AG09319 (cell line): ENCODE measurements around the gene STARD3.
"Not testable (repeated sequence)": the region's sequence is repeated elsewhere in the genome, so short reads cannot be mapped to it uniquely, and the experiment has no call there.

Source experiments
- DNase-seq: peaks from one replicate; pipeline ENCODE4 v3.0.0-alpha.2; 2010; ENCODE audit warnings: low read depth; ENCODE audit errors: extremely low read depth
- TF ChIP-seq, protein P1 (sequence below): IDR thresholded peaks from 2 replicates; pipeline ENCODE4 v1.5.1; 2011; ENCODE audit warnings: low read depth, mild to moderate bottlenecking, inconsistent platforms, low read length, moderate library complexity

Gene STARD3

DNA sequence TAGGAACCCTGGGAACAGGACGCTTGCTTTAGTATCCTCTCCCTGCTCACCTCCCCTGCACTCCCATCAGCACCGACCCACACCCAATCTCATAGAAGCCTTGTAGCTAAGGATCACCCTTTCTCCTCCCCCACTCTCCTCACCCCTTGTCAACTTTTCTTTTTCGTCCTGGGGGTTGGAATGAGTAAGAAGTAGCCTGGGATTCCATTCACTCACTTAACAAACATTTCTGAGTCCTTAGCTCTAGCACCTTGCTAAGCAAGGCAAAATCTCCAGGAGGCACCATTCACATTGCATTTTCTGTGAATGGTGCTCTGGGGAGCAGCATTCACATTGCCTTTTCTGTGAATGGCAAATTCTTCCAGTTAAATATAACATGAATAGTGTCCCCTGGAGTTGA is 52.0 kb downstream of the STARD3 start:
- TF ChIP-seq, protein P1, sequence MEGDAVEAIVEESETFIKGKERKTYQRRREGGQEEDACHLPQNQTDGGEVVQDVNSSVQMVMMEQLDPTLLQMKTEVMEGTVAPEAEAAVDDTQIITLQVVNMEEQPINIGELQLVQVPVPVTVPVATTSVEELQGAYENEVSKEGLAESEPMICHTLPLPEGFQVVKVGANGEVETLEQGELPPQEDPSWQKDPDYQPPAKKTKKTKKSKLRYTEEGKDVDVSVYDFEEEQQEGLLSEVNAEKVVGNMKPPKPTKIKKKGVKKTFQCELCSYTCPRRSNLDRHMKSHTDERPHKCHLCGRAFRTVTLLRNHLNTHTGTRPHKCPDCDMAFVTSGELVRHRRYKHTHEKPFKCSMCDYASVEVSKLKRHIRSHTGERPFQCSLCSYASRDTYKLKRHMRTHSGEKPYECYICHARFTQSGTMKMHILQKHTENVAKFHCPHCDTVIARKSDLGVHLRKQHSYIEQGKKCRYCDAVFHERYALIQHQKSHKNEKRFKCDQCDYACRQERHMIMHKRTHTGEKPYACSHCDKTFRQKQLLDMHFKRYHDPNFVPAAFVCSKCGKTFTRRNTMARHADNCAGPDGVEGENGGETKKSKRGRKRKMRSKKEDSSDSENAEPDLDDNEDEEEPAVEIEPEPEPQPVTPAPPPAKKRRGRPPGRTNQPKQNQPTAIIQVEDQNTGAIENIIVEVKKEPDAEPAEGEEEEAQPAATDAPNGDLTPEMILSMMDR, result no peak
- no peak for DNase-seq

DNA sequence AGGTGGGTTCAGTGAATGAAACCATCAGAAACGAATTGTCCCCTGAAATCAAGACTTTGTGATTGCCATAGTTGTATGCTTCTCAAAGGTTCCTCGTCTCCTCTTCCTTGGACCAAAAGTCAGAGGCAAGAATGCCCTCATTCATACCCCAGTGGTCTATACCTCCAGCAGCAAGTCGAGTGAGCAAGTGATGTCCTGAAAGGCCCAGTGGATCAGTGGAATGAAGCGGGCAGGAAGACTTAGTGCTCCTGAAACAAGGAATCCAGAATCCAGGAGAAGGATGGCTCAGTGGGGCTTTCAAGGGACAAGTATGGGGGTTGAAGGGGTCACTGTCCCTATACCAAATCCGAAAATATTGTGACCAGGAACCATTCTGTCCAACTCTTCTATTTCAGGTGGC is 57.6 kb downstream of the STARD3 start:
- TF ChIP-seq, protein P1, result no peak
- no peak for DNase-seq

DNA sequence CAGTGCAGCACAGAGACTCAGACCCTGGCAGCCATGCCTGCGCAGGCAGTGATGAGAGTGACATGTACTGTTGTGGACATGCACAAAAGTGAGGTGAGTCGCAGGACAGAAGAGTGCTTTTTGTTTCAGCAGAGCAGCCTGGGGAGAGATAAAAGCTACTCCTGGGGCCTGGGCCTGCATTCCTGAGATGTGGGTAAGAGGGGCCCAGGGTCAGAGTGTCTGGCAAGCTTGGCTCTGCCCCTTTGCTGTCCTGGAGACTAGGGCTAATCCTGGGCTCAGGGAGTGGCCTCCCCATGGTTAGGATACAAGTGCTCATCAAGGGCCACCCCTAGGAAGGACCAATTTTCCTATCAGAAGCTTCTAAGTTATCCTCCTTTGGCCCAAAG is 58.1 kb downstream of the STARD3 start:
- TF ChIP-seq, protein P1, result no peak
- no peak for DNase-seq

DNA sequence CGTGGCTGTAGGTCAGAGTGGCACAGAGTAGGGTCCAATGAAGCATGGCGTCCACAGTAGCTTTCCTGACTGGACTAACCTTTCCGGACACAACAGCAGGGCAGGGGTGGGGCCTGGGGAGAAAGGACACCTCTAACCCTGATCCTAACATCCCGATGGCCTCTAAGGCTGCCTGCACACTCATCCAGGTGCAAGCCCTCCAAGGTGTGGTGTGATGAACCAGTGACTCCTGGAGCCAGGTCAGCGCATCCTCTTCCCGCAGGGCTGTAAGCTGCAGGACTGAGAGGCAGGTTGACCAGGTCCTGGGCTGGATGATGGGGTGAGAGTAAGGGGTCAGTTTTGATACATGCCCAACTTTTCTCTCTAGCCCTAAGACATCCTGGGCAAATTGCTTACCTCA is 59.8 kb downstream of the STARD3 start:
- TF ChIP-seq, protein P1, result no peak
- DNase-seq, result no peak

DNA sequence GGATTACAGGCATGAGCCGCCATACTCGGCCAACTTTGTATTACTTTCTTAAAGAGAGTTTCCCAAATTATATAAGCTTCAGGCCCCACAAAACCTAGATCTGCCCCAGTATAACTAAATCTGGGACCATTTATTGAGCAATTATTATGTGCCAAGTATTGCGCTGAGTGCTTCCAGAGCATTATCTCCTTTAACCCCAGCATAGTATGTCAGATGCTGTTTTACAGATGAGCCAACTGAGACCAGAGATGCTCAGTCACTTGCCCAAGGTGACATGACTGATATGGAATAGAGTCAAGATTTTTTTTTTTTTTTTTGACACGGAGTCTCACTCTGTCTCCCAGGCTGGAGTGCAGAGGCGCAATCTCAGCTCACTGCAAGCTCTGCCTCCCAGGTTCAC is 61.0 kb downstream of the STARD3 start:
- TF ChIP-seq, protein P1, result no peak
- DNase-seq, result no peak

DNA sequence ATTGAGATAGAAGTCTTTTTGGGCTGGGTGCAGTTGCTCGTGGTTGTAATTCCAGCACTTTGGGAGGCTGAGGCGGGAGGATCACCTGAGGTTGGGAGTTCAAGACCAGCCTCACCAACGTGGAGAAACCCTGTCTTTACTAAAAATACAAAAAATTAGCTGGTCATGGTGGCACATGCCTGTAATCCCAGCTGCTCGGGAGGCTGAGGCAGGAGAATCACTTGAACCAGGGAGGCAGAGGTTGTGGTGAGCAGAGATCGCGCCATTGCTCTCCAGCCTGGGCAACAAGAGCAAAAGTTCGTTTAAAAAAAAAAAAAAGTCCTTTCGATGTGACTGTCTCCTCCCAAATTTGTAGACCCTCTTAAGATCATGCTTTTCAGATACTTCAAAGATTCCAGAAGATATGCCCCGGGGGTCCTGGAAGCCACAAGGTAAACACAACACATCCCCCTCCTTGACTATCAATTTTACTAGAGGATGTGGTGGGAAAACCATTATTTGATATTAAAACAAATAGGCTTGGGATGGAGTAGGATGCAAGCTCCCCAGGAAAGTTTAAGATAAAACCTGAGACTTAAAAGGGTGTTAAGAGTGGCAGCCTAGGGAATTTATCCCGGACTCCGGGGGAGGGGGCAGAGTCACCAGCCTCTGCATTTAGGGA is 62.3 kb downstream of the STARD3 start:
- DNase-seq, result not testable (repeated sequence)

DNA sequence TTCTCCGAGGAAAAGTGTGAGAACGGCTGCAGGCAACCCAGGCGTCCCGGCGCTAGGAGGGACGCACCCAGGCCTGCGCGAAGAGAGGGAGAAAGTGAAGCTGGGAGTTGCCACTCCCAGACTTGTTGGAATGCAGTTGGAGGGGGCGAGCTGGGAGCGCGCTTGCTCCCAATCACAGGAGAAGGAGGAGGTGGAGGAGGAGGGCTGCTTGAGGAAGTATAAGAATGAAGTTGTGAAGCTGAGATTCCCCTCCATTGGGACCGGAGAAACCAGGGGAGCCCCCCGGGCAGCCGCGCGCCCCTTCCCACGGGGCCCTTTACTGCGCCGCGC is 62.8 kb downstream of the STARD3 start, which contains the start of gene ERBB2:
ERBB2 (plus strand) TSS at position 247 of the 330 bp plus-strand sequence. CDS start 175 bp downstream, outside the sequence.
- TF ChIP-seq, protein P1, result no peak
- DNase-seq, result peak; percentile 40
